Kidney epithelial cell (primary cell): ENCODE measurements around the gene PRRT1. TPM values are rescaled to one million over a fixed set of nuclear protein-coding genes. Genes with fewer than 3 reads are reported as not detected.
"Not testable (repeated sequence)": the region's sequence is repeated elsewhere in the genome, so short reads cannot be mapped to it uniquely, and the experiment has no call there.

Experiments used
- DNase-seq: peaks from one replicate; pipeline ENCODE4 v3.0.0-alpha.2; 2010; ENCODE audit warnings: low read depth
- H3K27me3 ChIP-seq: 2 replicates; pipeline ENCODE4 v1.6.0; 2011; ENCODE audit warnings: low read length; ENCODE audit not compliant: control insufficient read depth, insufficient read depth
- H3K36me3 ChIP-seq: 2 replicates; pipeline ENCODE4 v1.5.1; 2011; ENCODE audit warnings: low read length; ENCODE audit not compliant: control insufficient read depth, insufficient read depth
- H3K4me3 ChIP-seq: 2 replicates; pipeline ENCODE4 v1.5.1; 2011; ENCODE audit warnings: low read depth, mild to moderate bottlenecking, control low read depth, low read length
- total RNA-seq: library from RNA; depleted of rRNA; stranded (reverse); fragments of >200 nt; gene quantifications from 2 replicates; pipeline ENCODE4 v1.2.3, GENCODE V29; 2015
- TF ChIP-seq, protein P1 (sequence below): IDR thresholded peaks from 2 replicates; pipeline ENCODE4 v1.5.1; 2011; ENCODE audit warnings: mild to moderate bottlenecking, moderate library complexity, low read length, control low read depth, inconsistent platforms; ENCODE audit not compliant: insufficient read depth, poor library complexity, severe bottlenecking

PRRT1 gene
- total RNA-seq, 1 donor from 2014 or later: not detected

DNA sequence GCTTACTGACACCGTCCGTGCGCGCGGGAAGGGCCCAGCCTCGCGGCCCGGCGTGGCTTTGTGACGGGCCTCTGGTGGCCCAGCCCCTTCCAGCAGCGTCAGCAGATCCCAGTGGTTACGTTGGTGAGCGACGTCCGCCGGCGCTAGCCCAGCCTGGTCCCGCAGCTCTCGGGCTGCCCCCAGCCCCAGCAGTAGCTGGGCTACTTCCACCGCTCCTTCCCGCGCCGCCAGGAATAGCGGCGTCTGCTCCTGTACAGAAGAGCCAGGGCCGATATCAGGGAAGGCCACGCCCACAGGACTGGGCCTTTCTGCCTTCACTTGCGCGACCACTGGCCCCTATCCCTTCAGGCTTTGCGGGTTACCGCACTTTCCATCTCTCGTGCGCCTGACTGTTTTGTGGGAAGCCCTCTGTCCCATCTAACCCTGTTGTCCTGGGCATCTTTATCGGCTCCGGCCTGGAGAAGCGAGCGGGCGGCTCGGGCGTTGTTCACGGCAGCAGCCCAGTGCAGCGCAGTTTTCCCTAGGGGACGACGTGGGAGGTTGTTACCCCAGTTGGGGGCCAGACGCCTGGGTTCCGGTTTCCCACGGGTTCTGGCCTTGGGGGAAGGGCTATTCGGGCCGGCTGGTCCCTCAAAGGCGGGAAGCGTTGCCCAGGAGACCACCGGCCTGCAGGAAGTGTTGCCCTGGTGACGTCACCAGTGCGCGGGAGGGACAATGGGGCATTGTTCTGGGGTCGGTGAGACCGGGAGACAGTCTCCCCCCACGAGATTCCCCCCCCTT, 44.4 kb upstream of the PRRT1 start:
- Histone ChIP-seq H3K27me3 (no peaks in the 10 kb centered on the region), H3K36me3 (no peaks in the 10 kb centered on the region), H3K4me3 (peak overlapping the region; percentile 86)
- DNase-seq: peak; percentile 52
- TF ChIP-seq, protein P1, sequence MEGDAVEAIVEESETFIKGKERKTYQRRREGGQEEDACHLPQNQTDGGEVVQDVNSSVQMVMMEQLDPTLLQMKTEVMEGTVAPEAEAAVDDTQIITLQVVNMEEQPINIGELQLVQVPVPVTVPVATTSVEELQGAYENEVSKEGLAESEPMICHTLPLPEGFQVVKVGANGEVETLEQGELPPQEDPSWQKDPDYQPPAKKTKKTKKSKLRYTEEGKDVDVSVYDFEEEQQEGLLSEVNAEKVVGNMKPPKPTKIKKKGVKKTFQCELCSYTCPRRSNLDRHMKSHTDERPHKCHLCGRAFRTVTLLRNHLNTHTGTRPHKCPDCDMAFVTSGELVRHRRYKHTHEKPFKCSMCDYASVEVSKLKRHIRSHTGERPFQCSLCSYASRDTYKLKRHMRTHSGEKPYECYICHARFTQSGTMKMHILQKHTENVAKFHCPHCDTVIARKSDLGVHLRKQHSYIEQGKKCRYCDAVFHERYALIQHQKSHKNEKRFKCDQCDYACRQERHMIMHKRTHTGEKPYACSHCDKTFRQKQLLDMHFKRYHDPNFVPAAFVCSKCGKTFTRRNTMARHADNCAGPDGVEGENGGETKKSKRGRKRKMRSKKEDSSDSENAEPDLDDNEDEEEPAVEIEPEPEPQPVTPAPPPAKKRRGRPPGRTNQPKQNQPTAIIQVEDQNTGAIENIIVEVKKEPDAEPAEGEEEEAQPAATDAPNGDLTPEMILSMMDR: no peak

DNA sequence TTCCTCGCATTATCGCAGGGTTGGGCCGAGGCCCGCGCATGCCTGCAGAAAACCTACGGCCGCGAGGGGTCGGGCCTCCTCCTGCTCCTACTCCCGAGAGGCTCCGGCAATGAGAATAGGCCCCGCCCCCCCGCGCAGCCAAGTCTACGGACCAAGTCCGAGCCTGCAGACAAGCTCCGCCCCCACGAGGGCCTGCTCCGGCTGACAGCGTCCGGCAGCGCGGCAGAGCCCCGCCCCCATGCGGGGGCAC, 43.8 kb upstream of the PRRT1 start:
- H3K36me3 ChIP-seq: no peaks in the 10 kb centered on the region
- H3K27me3 ChIP-seq: no peaks in the 10 kb centered on the region
- peak; percentile 98 for DNase-seq
- TF ChIP-seq, protein P1: peak; percentile 47
- peak overlapping the region; percentile 86 for H3K4me3 ChIP-seq

DNA sequence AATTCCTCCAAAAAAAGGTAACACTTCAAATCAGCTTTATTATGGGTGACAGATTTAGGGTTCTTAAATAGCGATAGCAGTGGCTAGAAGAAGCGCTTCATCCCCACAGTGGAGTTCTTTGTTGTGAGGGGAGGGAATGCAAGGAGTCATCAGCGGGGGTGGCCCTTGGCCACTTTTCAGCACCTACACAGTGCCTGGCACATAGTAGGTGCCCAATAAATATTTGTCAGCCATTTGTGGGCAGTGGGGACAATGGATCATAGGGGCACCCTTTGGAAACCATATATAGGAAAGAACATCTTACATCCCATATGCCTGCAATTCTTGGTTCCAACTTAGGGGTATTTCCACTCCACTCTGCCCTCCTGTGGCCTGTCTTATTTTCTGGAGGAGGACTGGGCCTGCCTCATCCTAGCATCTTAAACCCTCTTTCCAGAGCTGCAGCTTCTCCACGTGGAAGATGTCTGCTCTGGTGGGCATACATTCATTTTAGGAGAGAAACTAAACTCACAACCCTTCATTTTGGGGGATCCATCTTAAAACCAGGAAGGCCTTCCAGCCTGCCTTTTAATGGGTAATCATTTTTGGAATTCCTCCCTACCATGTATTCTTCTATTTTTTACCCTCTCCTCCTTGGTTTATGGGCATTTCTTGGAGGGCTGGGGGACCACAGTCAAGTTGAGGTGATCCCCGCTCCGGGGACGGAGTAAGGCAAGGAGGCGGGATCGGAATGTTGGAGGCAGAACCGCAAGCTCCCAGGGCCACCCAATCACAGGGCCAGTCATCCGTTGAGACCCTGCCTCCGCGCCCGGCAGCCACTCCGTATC, 43.3 kb upstream of the PRRT1 start:
- Histone ChIP-seq H3K36me3 (no peaks in the 10 kb centered on the region), H3K27me3 (no peaks in the 10 kb centered on the region), H3K4me3 (peak overlapping the region; percentile 33)
- no peak for DNase-seq
- TF ChIP-seq, protein P1: peak; percentile 70

DNA sequence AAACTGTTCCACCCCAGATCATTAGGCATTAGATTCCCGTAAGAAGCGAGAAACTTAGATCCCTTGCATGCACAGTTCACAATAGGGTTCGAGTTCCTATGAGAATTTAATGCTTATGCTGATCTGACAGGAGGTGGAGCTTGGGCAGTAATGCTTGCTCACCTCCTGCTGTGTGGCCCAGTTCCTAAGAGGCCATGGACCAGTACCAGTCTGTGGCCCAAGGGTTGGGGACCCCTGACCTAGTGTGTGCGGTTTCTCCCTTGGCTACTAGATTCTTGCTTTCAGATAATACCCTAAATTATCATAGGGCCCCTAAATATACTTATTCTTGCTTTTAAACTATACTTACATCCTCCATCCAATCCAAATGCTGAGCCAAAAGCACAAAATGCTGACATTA, 42.6 kb upstream of the PRRT1 start:
- no peak for DNase-seq
- TF ChIP-seq, protein P1: no peak
- no peak overlapping the region for H3K4me3 ChIP-seq
- no peaks in the 10 kb centered on the region for H3K36me3 ChIP-seq
- H3K27me3 ChIP-seq: no peaks in the 10 kb centered on the region

DNA sequence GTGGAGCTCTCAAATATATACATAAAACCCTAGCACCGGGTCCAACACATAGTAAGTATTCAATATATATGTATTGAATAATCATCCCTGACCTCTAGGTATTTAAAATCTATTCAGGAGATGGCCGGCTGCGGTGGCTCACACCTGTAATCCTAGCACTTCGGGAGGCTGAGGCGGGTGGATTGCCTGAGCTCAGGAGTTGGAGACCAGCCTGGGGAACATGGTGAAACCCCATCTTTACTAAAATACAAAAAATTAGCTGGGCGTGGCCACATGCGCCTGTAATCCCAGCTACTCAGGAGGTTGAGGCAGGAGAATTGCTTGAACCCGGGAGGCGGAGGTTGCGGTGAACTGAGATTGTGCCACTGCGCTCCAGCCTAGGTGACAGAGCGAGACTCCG, 41.4 kb upstream of the PRRT1 start:
- H3K36me3 ChIP-seq, H3K4me3 ChIP-seq, H3K27me3 ChIP-seq, DNase-seq: not testable (repeated sequence)

DNA sequence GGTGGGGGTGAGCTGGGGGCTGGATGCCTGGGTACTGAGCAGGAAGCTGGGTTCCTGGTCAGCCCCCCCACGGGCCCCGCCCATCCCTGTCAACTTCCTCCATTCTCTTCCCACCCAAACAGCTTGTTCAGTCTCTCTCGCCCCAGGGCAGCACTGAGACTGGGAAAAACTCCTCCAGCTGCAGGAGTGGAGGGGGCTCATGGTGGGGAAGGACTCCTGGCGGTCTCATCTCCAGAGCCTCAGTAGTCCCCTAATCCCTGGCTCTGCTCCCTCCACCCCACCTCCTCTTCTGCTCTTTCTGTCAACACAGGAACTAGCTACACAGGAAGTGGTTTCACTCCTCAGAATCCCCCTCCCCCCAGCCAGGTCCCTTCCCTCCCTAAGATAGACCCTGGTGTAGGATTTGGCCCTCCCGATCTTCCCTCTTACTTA, 40.9 kb upstream of the PRRT1 start, which contains the start of gene GPSM3:
Gene GPSM3 (minus strand): TSS at position 36 of the 432 bp plus-strand sequence. CDS start 130 bp downstream, outside the sequence.
- no peaks in the 10 kb centered on the region for H3K27me3 ChIP-seq
- no peak within 1 kb of the TSS for H3K4me3 ChIP-seq
- H3K36me3 ChIP-seq: no peaks in the 10 kb centered on the region
- no peak for DNase-seq
- TF ChIP-seq, protein P1: no peak
